HCT116 (cell line): ENCODE results near the gene ARF1. TPM values are rescaled to one million over a fixed set of nuclear protein-coding genes. Genes with fewer than 3 reads are reported as not detected.

Source experiments
- ATAC-seq: fragments of 200-7000 bp; cut with Tn5 transposase; 2 replicates; pipeline ENCODE4 v1.9.1; 2020; ENCODE audit warnings: mild to moderate bottlenecking, moderate library complexity
- BruUV-seq: library from RNA; stranded (reverse); fragments of 400-500 nt; replicated peaks from 2 replicates; lab custom pipeline; 2021; lab: Mats Ljungman, UMichigan
- CTCF ChIA-PET: fragments of 300-600 bp; sonication (Branson Sonifier 250); formaldehyde crosslinking; loops from one replicate; lab custom pipeline; 2021; ENCODE audit warnings: antibody characterized with exemption; lab: Charles Lee
- POLR2A ChIA-PET: fragments of 300-600, 350-600 bp; sonication (Branson Sonifier 250); formaldehyde crosslinking; loops from one replicate; lab custom pipeline; 2021; ENCODE audit warnings: antibody characterized with exemption; lab: Charles Lee
- RAD21 ChIA-PET, 2 experiments: fragments of 300-600 bp; sonication (Branson Sonifier 250); formaldehyde crosslinking; loops; one replicate each; lab custom pipeline; 2023; ENCODE audit warnings: low total read pairs in 2 of 2; ENCODE audit not compliant: uncharacterized antibody in 2 of 2, unreplicated experiment in 2 of 2, low non-redundant PET in 1 of 2; lab: Charles Lee
- DNase-seq: peaks from one replicate; pipeline ENCODE4 v3.0.0-alpha.2; 2010; ENCODE audit warnings: low read depth, low spot score
- H2AFZ ChIP-seq: fragments of 200-600 bp; shearing (Covaris generic), sonication (generic); 2 replicates; pipeline ENCODE4 v1.6.1; 2017; ENCODE audit warnings: low read depth, mixed run types, mixed read lengths, antibody characterized with exemption, low read length; ENCODE audit not compliant: poor library complexity, severe bottlenecking
- H3K27ac ChIP-seq: 2 replicates; pipeline ENCODE4 v1.5.1; 2012; ENCODE audit warnings: low read depth, low read length
- H3K27me3 ChIP-seq: fragments of 200-600 bp; sonication (generic); 2 replicates; pipeline ENCODE4 v1.6.1; 2016; ENCODE audit warnings: mixed run types, low read length, mixed read lengths; ENCODE audit not compliant: insufficient read depth
- H3K36me3 ChIP-seq, 2 experiments: fragments of 200-500 bp in 1 of 2; fragments of 200-600 bp in 1 of 2; sonication (Bioruptor generic) in 1 of 2; sonication (generic) in 1 of 2; 2 replicates each; pipeline versions ENCODE4 v1.5.1 to v1.6.1; 2014 to 2016; ENCODE audit warnings: low read length in 2 of 2, inconsistent platforms in 1 of 2, mixed read lengths in 1 of 2, mixed run types in 1 of 2; ENCODE audit not compliant: insufficient read depth in 2 of 2, control insufficient read depth in 1 of 2
- H3K4me1 ChIP-seq, 2 experiments: fragments of 200-600 bp in 1 of 2; sonication (generic) in 1 of 2; 2 replicates each; pipeline versions ENCODE4 v1.5.1 to v1.6.1; 2012 to 2017; ENCODE audit warnings: low read length in 2 of 2, inconsistent platforms in 1 of 2, mild to moderate bottlenecking in 1 of 2, mixed read lengths in 1 of 2, mixed run types in 1 of 2, moderate library complexity in 1 of 2; ENCODE audit not compliant: insufficient read depth in 2 of 2, control insufficient read depth in 1 of 2
- H3K4me2 ChIP-seq: fragments of 200-600 bp; sonication (generic); 2 replicates; pipeline ENCODE4 v1.6.1; 2017; ENCODE audit warnings: mixed run types, low read length, mixed read lengths
- H3K4me3 ChIP-seq, 2 experiments: fragments of 200-600 bp in 1 of 2; sonication (generic) in 1 of 2; replicated peaks in 1 of 2; 2 replicates each; pipeline ENCODE4 v1.5.1; 2011 to 2016; ENCODE audit warnings: low read length in 2 of 2, control low read depth in 1 of 2, low read depth in 1 of 2, mild to moderate bottlenecking in 1 of 2, mixed read lengths in 1 of 2, mixed run types in 1 of 2
- H3K79me2 ChIP-seq: fragments of 200-600 bp; sonication (generic); 2 replicates; pipeline ENCODE4 v1.6.1; 2017; ENCODE audit warnings: mild to moderate bottlenecking, mixed run types, low read length, moderate library complexity, mixed read lengths; ENCODE audit not compliant: insufficient read depth
- H3K9ac ChIP-seq: fragments of 200-600 bp; sonication (generic); 2 replicates; pipeline ENCODE4 v1.6.1; 2016; ENCODE audit warnings: low read length, mixed read lengths
- H3K9me2 ChIP-seq: fragments of 200-600 bp; sonication (generic), shearing (Covaris generic); 2 replicates; pipeline ENCODE4 v1.6.1; 2017; ENCODE audit warnings: mixed run types, mild to moderate bottlenecking, moderate library complexity; ENCODE audit not compliant: insufficient read depth
- H3K9me3 ChIP-seq, 2 experiments: fragments of 200-500 bp in 1 of 2; fragments of 200-600 bp in 1 of 2; sonication (Bioruptor generic) in 1 of 2; sonication (generic) in 1 of 2; 2 replicates each; pipeline ENCODE4 v1.6.1; 2014 to 2017; ENCODE audit warnings: low read length in 2 of 2, mixed read lengths in 2 of 2, inconsistent platforms in 1 of 2, low read depth in 1 of 2, mild to moderate bottlenecking in 1 of 2, mixed run types in 1 of 2, moderate library complexity in 1 of 2; ENCODE audit not compliant: control insufficient read depth in 1 of 2, insufficient read depth in 1 of 2
- H4K20me1 ChIP-seq: fragments of 200-600 bp; sonication (generic), shearing (Covaris generic); 2 replicates; pipeline ENCODE4 v1.6.1; 2017; ENCODE audit warnings: mixed run types, mild to moderate bottlenecking, moderate library complexity; ENCODE audit not compliant: insufficient read depth
- EZH2phosphoT487 ChIP-seq: fragments of 200-600 bp; IDR thresholded peaks from 2 replicates; pipeline ENCODE4 v1.6.1; 2018; ENCODE audit warnings: antibody characterized with exemption, borderline replicate concordance
- POLR2AphosphoS5 ChIP-seq: IDR thresholded peaks from 2 replicates; pipeline ENCODE4 v1.6.1; 2011; ENCODE audit warnings: mild to moderate bottlenecking, low read depth, low read length, moderate library complexity
- SRF ChIP-seq: IDR thresholded peaks from 2 replicates; pipeline ENCODE4 v1.6.1; 2012; ENCODE audit warnings: low read depth
- intact Hi-C: fragments of 100-400 bp; cut with micrococcal nuclease; formaldehyde crosslinking; loops from 2 replicates; pipeline ENCODE4 v1.10.0; 2022
- total RNA-seq: library from RNA; stranded (reverse); gene quantifications from one replicate; pipeline ENCODE4 v1.2.1, GENCODE V29; 2021; ENCODE audit not compliant: unreplicated experiment
- TF ChIP-seq, protein P1 (sequence below): IDR thresholded peaks from 2 replicates; pipeline ENCODE4 v1.6.1; 2012; ENCODE audit warnings: low read depth

The ARF1 gene
- total RNA-seq, 1 experiment from 2014 or later = 394 TPM

DNA sequence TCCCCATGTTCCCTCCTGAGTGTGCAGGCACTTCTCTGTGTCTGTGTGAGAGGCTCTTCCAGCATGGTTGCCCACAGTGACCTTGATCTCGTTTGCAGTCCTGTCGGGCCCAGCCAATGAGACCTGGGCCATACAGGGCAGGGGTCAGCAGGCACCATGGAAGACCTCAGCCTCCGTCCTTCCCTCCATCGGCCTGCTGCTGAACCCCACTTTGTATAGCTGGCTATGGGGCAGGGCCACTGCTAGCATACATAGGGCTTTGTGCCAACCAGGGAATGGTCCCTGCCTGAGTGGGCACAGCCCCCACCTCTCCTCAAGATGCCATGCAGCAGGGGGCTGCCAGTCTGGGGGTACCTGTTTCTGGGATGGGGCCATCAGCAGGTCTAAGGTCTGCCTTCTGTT lies 16.8 kb downstream of the ARF1 start:
- H3K4me1 ChIP-seq = peaks cover 2 to 21% of the 10 kb centered on the region in 2 experiments; a peak in 3 of 4 replicates
- H3K9ac ChIP-seq = no peak overlapping the region
- no peak overlapping the region for H2AFZ ChIP-seq
- TF ChIP-seq EZH2phosphoT487 (no peak), POLR2AphosphoS5 (no peak), SRF (no peak)
- TF ChIP-seq, protein P1, sequence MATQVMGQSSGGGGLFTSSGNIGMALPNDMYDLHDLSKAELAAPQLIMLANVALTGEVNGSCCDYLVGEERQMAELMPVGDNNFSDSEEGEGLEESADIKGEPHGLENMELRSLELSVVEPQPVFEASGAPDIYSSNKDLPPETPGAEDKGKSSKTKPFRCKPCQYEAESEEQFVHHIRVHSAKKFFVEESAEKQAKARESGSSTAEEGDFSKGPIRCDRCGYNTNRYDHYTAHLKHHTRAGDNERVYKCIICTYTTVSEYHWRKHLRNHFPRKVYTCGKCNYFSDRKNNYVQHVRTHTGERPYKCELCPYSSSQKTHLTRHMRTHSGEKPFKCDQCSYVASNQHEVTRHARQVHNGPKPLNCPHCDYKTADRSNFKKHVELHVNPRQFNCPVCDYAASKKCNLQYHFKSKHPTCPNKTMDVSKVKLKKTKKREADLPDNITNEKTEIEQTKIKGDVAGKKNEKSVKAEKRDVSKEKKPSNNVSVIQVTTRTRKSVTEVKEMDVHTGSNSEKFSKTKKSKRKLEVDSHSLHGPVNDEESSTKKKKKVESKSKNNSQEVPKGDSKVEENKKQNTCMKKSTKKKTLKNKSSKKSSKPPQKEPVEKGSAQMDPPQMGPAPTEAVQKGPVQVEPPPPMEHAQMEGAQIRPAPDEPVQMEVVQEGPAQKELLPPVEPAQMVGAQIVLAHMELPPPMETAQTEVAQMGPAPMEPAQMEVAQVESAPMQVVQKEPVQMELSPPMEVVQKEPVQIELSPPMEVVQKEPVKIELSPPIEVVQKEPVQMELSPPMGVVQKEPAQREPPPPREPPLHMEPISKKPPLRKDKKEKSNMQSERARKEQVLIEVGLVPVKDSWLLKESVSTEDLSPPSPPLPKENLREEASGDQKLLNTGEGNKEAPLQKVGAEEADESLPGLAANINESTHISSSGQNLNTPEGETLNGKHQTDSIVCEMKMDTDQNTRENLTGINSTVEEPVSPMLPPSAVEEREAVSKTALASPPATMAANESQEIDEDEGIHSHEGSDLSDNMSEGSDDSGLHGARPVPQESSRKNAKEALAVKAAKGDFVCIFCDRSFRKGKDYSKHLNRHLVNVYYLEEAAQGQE = no peak
- H3K9me3 ChIP-seq = peaks cover 5 to 6% of the 10 kb centered on the region in 2 experiments; a peak in 2 of 4 replicates
- no peak for ATAC-seq
- no peak for DNase-seq
- intact Hi-C loops = no loop called here
- H3K9me2 ChIP-seq = no peaks in the 10 kb centered on the region
- BruUV-seq = no TSS peak
- ChIA-PET POLR2A (no interaction called here), CTCF (interaction anchor here (1.3 kb wide), 1 partner anchor 100 kb away, joined by 6 read pairs; no protein-coding TSS in a partner anchor), RAD21 (no interaction called here)
- H4K20me1 ChIP-seq = peaks cover 9% of the 10 kb centered on the region; the same call in 1 of the 2 replicates
- H3K4me2 ChIP-seq = no peak overlapping the region
- peaks cover 79% of the 10 kb centered on the region for H3K79me2 ChIP-seq
- H3K4me3 ChIP-seq = no peak overlapping the region
- no peak overlapping the region; the same call in 1 of the 2 replicates for H3K27ac ChIP-seq
- no peaks in the 10 kb centered on the region for H3K27me3 ChIP-seq
- H3K36me3 ChIP-seq = peaks cover 15 to 43% of the 10 kb centered on the region in 2 experiments
